Measurements from ENCODE around the gene ITCH.

Gene ITCH

DNA sequence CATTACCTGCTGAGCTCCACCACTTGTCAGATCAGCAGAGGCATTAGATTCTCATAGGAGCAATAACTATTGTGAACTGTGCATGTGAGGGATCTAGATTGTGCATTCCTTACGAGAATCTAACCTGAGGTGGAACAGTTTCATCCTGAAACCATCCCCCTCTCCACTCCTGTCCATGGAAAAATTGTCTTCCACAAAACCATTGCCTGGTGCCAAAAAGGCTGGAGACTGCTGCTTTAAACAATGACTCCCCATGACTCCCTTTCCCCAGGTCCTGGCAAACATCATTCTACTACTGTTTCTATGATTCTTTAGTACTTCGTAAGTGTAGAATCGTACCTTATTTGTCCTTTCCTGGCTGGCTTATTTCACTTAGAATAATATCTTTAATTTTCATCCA lies 143.4 kb downstream of the ITCH start:
- POLR2A ChIA-PET, result interaction anchor here (3.8 kb wide), 1 partner anchor 10 kb away, joined by 15 read pairs; the partner anchor contains the start of gene DYNLRB1
- no peak for TF ChIP-seq HDGF (IDR thresholded peaks at IDR 0.05; ENCODE audit: borderline replicate concordance)
- no peak for TF ChIP-seq LEF1 (IDR thresholded peaks at IDR 0.05; ENCODE audit: borderline replicate concordance)
- no peak for TF ChIP-seq ZNF384 (IDR thresholded peaks at IDR 0.05)
- no peak for TF ChIP-seq FOXK2 (IDR thresholded peaks at IDR 0.05)
- TF ChIP-seq TARDBP (IDR thresholded peaks at IDR 0.05), result no peak
- TF ChIP-seq, protein P1, sequence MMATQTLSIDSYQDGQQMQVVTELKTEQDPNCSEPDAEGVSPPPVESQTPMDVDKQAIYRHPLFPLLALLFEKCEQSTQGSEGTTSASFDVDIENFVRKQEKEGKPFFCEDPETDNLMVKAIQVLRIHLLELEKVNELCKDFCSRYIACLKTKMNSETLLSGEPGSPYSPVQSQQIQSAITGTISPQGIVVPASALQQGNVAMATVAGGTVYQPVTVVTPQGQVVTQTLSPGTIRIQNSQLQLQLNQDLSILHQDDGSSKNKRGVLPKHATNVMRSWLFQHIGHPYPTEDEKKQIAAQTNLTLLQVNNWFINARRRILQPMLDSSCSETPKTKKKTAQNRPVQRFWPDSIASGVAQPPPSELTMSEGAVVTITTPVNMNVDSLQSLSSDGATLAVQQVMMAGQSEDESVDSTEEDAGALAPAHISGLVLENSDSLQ (IDR thresholded peaks at IDR 0.05), result no peak
- no peak for TF ChIP-seq SP1 (IDR thresholded peaks at IDR 0.05)

DNA sequence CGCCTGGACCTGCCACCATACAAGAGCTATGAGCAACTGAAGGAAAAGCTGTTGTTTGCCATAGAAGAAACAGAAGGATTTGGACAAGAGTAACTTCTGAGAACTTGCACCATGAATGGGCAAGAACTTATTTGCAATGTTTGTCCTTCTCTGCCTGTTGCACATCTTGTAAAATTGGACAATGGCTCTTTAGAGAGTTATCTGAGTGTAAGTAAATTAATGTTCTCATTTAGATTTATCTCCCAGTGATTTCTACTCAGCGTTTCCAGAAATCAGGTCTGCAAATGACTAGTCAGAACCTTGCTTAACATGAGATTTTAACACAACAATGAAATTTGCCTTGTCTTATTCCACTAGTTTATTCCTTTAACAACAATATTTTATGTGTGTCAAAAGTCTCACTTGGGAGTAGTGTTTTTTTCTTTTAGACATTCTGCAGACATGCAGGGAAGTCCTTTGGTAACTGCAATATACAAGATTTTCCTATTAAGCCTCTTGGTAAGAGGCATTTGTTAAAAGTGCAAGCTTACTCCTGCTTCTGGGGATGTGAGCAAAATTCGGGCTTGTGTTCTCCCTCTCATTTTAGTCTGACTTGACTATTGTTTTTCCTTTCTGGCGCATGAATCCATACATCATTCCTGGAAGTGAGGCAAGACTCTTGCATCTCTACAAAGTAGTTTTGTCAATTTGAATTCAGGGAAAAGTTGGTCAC lies 144.8 kb downstream of the ITCH start:
- DNase-seq (ENCODE audit: extremely low spot score), result no peak
- ChIA-PET POLR2A (no interaction called here), CTCF (no interaction called here)
- no peak for TF ChIP-seq NFRKB (IDR thresholded peaks at IDR 0.05)
- TF ChIP-seq SUZ12 (IDR thresholded peaks at IDR 0.05), result no peak
- TF ChIP-seq ARNT (IDR thresholded peaks at IDR 0.05), result no peak
- TF ChIP-seq FOXM1 (IDR thresholded peaks at IDR 0.05; ENCODE audit: borderline replicate concordance), result no peak
- no peak for TF ChIP-seq L3MBTL2 (conservative IDR thresholded peaks at IDR 0.05)
- no peak for TF ChIP-seq CTBP1 (IDR thresholded peaks at IDR 0.05; ENCODE audit: borderline replicate concordance)
- TF ChIP-seq TARDBP (IDR thresholded peaks at IDR 0.05), result no peak
- TF ChIP-seq ZNF384 (IDR thresholded peaks at IDR 0.05), result no peak
- no peak for TF ChIP-seq HDGF (IDR thresholded peaks at IDR 0.05; ENCODE audit: borderline replicate concordance)
- TF ChIP-seq FOXA1 (IDR thresholded peaks at IDR 0.05), result no peak
- TF ChIP-seq ELF4 (IDR thresholded peaks at IDR 0.05), result no peak
- TF ChIP-seq, protein P1 (IDR thresholded peaks at IDR 0.05), result no peak
- no peak for TF ChIP-seq FOXK2 (IDR thresholded peaks at IDR 0.05)
- TF ChIP-seq BHLHE40 (IDR thresholded peaks at IDR 0.05; ENCODE audit: borderline replicate concordance), result no peak
- no peak for TF ChIP-seq LEF1 (IDR thresholded peaks at IDR 0.05; ENCODE audit: borderline replicate concordance)
- TF ChIP-seq SP1 (IDR thresholded peaks at IDR 0.05), result no peak

More for the DNA sequence above, 143.4 kb downstream of the ITCH start:
- no peak for DNase-seq (ENCODE audit: extremely low spot score)
- CTCF ChIA-PET, result no interaction called here

DNA sequence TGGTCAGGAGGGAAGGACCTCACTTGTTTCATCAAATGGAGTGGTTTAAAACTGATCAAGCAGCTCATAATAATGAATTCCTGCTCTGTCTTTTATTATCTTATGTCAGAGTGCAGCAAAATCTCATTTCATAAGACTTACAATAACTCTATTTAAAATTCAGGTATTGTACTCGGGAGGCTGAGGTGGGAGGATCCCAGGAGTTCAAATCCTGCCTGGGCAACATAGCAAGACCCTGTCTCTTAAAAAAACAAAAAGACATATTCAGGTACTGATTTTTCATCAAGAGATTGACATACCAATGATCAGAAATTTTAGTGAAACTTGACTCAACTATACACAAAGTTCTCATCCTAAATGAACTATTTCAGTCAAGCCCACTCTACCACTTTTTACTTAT lies 147.5 kb downstream of the ITCH start:
- TF ChIP-seq FOXA1 (IDR thresholded peaks at IDR 0.05) (no peak), SUZ12 (IDR thresholded peaks at IDR 0.05) (no peak), FOXM1 (IDR thresholded peaks at IDR 0.05; ENCODE audit: borderline replicate concordance) (no peak), SP1 (IDR thresholded peaks at IDR 0.05) (no peak), NFRKB (IDR thresholded peaks at IDR 0.05) (no peak), ARNT (IDR thresholded peaks at IDR 0.05) (no peak), LEF1 (IDR thresholded peaks at IDR 0.05; ENCODE audit: borderline replicate concordance) (no peak), BHLHE40 (IDR thresholded peaks at IDR 0.05; ENCODE audit: borderline replicate concordance) (no peak), TARDBP (IDR thresholded peaks at IDR 0.05) (no peak), FOXK2 (IDR thresholded peaks at IDR 0.05) (no peak), ELF4 (IDR thresholded peaks at IDR 0.05) (no peak), ZNF384 (IDR thresholded peaks at IDR 0.05) (no peak), HDGF (IDR thresholded peaks at IDR 0.05; ENCODE audit: borderline replicate concordance) (no peak), L3MBTL2 (conservative IDR thresholded peaks at IDR 0.05) (no peak), CTBP1 (IDR thresholded peaks at IDR 0.05; ENCODE audit: borderline replicate concordance) (no peak)
- TF ChIP-seq, protein P1 (IDR thresholded peaks at IDR 0.05), result no peak
- ChIA-PET POLR2A (no interaction called here), CTCF (no interaction called here)
- no peak for DNase-seq (ENCODE audit: extremely low spot score)

DNA sequence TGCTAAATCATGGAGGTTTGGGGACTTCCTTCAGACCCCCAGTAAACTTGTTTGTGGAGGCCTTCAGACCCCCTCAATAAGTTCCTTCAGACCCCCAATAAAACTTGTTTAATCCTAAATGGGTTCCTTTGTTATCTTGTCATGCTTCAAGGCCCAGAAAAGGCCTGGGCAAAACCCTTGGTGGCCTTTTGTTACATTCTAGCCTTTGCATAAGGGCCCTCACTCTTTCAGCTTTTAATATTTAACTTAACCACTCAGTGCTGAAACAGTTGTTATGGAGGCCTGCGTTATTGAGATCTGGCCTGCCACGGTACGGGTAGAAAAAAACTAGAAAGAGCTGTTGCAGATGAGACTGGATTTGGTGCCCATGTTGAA lies 148.8 kb downstream of the ITCH start:
- TF ChIP-seq HDGF (IDR thresholded peaks at IDR 0.05; ENCODE audit: borderline replicate concordance), result no peak
- no peak for TF ChIP-seq L3MBTL2 (conservative IDR thresholded peaks at IDR 0.05)
- no peak for TF ChIP-seq BHLHE40 (IDR thresholded peaks at IDR 0.05; ENCODE audit: borderline replicate concordance)
- TF ChIP-seq, protein P1 (IDR thresholded peaks at IDR 0.05), result no peak
- TF ChIP-seq FOXM1 (IDR thresholded peaks at IDR 0.05; ENCODE audit: borderline replicate concordance), result no peak
- TF ChIP-seq ARNT (IDR thresholded peaks at IDR 0.05), result no peak
- POLR2A ChIA-PET, result no interaction called here
- no peak for DNase-seq (ENCODE audit: extremely low spot score)
- CTCF ChIA-PET, result interaction anchor here (0.5 kb wide), 1 partner anchor 17 kb away, joined by 6 read pairs; no protein-coding TSS in a partner anchor

DNA sequence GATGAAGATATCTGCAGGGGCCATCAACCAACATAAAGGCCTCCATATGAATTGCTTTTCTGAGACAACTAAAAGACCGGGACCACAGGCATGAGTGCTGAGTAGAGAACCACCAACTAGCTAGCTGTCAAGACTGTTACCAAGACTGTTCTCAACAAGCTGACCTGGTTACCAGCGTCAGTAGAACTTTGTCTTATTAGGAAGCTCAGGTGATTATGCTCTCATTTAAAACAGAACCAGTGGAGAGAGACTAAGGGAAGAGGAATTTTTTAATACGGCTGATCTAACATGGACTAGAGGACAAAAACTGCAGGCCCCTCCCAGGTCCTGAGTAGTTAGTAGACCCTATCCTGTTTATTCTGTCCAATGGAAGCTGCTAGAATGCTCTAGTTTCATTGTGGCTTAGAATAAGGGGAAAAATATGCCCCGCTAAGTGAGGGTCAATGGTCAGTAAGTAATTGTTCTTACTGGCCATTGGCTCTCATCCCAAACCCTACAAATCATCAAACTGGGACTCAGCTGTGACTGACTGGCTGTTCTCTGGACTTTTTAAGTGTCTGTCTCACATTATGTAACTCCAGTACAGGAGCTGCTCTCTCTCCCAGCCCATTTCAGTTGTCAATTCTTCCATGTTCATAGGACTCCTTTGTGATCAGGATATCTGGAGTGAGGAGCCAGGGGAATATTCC lies 149.3 kb downstream of the ITCH start:
- ChIA-PET POLR2A (no interaction called here), CTCF (interaction anchor here (0.5 kb wide), 1 partner anchor 17 kb away, joined by 6 read pairs; no protein-coding TSS in a partner anchor)
- TF ChIP-seq CTBP1 (IDR thresholded peaks at IDR 0.05; ENCODE audit: borderline replicate concordance) (no peak), FOXK2 (IDR thresholded peaks at IDR 0.05) (no peak), ZNF384 (IDR thresholded peaks at IDR 0.05) (no peak), NFRKB (IDR thresholded peaks at IDR 0.05) (no peak), TARDBP (IDR thresholded peaks at IDR 0.05) (no peak), FOXM1 (IDR thresholded peaks at IDR 0.05; ENCODE audit: borderline replicate concordance) (no peak), LEF1 (IDR thresholded peaks at IDR 0.05; ENCODE audit: borderline replicate concordance) (no peak)
- no peak for DNase-seq (ENCODE audit: extremely low spot score)
